Osteocyte (in vitro differentiated cells): Measurements from ENCODE around the gene CA11. TPM values are rescaled to one million over a fixed set of nuclear protein-coding genes. Genes with fewer than 3 reads are reported as not detected.
"Not testable (repeated sequence)": the region's sequence is repeated elsewhere in the genome, so short reads cannot be mapped to it uniquely, and the experiment has no call there.

Source experiments
- DNase-seq: peaks from one replicate; pipeline ENCODE4 v3.0.0; 2021; ENCODE audit warnings: mixed read lengths; ENCODE audit not compliant: unreplicated experiment; ENCODE audit errors: extremely low spot score
- H3K27ac Mint-ChIP-seq: one replicate; pipeline ENCODE4 v1.8.0; 2021; ENCODE audit warnings: mild to moderate bottlenecking, mixed read lengths; ENCODE audit not compliant: unreplicated experiment
- H3K27me3 Mint-ChIP-seq: one replicate; pipeline ENCODE4 v1.8.0; 2021; ENCODE audit warnings: mixed read lengths; ENCODE audit not compliant: unreplicated experiment
- H3K36me3 Mint-ChIP-seq: one replicate; pipeline ENCODE4 v1.8.0; 2021; ENCODE audit warnings: mixed read lengths; ENCODE audit not compliant: unreplicated experiment
- H3K4me1 Mint-ChIP-seq: one replicate; pipeline ENCODE4 v1.8.0; 2021; ENCODE audit warnings: mixed read lengths; ENCODE audit not compliant: unreplicated experiment
- H3K4me3 Mint-ChIP-seq: one replicate; pipeline ENCODE4 v1.8.0; 2021; ENCODE audit warnings: mild to moderate bottlenecking, moderate library complexity, mixed read lengths; ENCODE audit not compliant: unreplicated experiment
- H3K9me3 Mint-ChIP-seq: one replicate; pipeline ENCODE4 v1.8.0; 2021; ENCODE audit warnings: mixed read lengths; ENCODE audit not compliant: unreplicated experiment
- total RNA-seq: library from RNA; stranded (reverse); gene quantifications from 2 replicates; pipeline ENCODE4 v1.2.1, GENCODE V29; 2021
- TF ChIP-seq, protein P1 (sequence below): fragments of 200-600 bp; sonication (generic); IDR thresholded peaks from 2 replicates; pipeline ENCODE4 v1.5.0; 2021; ENCODE audit warnings: antibody characterized with exemption, mild to moderate bottlenecking, moderate library complexity

The CA11 gene
- total RNA-seq, 1 donor from 2014 or later, result 40.7 TPM

DNA sequence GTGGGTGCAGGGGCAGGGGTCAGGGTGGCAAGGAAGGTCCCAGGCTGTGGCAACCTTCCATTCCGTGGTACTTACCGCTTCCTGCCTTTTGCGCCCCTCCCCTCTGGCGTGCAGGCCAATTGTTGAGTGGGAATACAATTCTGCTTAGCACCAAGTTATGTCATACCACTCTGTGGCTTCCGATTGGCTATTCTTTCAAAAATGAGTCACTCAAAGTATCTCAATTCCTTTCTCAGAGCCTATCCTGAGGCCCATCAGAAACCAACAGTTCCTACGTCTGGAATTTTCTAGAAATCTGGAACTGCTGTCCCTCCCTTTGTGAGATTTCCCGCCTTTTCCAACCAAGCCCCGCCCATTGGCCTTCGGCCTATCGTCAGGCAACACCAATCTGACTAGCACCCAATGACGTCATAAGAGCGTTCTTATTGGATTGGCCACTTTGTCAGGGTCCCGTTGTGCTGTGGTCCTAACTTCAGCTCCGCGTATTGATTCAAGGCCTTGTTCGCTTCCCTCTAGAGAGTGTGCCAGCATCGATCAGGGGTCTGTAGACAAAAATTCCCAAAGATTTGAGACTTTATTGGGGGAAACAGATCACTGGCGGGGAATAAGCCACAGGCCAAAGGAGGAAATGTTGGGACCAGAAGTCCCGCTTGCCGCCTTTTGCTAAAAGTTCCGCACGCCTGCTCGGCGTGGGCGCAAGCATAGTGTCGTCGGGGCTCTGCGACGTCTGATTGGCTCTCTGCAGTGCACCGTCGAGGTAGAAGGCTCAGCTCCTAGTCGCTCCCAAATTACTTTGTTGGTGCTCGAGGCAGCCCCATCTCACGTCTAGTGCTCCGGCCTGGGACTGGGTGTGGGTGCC, 15.1 kb upstream of the CA11 start:
- Mint-ChIP-seq H3K27me3 (no peaks in the 10 kb centered on the region), H3K36me3 (no peaks in the 10 kb centered on the region), H3K4me1 (peaks cover 17% of the 10 kb centered on the region), H3K4me3 (no peak overlapping the region), H3K27ac (peak overlapping the region; percentile 52), H3K9me3 (no peaks in the 10 kb centered on the region)
- TF ChIP-seq, protein P1, sequence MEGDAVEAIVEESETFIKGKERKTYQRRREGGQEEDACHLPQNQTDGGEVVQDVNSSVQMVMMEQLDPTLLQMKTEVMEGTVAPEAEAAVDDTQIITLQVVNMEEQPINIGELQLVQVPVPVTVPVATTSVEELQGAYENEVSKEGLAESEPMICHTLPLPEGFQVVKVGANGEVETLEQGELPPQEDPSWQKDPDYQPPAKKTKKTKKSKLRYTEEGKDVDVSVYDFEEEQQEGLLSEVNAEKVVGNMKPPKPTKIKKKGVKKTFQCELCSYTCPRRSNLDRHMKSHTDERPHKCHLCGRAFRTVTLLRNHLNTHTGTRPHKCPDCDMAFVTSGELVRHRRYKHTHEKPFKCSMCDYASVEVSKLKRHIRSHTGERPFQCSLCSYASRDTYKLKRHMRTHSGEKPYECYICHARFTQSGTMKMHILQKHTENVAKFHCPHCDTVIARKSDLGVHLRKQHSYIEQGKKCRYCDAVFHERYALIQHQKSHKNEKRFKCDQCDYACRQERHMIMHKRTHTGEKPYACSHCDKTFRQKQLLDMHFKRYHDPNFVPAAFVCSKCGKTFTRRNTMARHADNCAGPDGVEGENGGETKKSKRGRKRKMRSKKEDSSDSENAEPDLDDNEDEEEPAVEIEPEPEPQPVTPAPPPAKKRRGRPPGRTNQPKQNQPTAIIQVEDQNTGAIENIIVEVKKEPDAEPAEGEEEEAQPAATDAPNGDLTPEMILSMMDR, result no peak
- DNase-seq, result no peak

DNA sequence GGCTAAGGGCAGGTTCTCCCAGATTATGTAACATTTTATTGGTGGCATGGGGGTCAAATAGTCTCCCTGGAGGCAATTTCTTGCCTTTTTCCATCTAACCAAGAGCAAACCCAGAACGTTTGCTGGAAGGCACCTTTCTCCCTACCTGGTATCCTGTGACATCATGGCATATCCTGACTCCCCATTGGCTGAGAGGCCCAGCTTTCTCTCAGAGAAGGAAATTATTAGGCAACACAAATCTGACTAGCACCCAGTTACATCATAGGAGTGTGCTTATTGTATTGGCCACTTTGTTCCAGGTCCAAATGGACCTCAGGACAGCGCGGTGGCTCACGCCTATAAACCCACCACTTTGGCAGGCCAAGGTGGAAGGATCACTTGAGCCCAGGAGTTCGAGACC, 13.8 kb upstream of the CA11 start:
- TF ChIP-seq, protein P1, result no peak
- Mint-ChIP-seq H3K36me3 (no peaks in the 10 kb centered on the region), H3K4me1 (peaks cover 19% of the 10 kb centered on the region), H3K27me3 (no peaks in the 10 kb centered on the region), H3K4me3 (no peak overlapping the region), H3K9me3 (no peaks in the 10 kb centered on the region), H3K27ac (no peak overlapping the region)
- no peak for DNase-seq

DNA sequence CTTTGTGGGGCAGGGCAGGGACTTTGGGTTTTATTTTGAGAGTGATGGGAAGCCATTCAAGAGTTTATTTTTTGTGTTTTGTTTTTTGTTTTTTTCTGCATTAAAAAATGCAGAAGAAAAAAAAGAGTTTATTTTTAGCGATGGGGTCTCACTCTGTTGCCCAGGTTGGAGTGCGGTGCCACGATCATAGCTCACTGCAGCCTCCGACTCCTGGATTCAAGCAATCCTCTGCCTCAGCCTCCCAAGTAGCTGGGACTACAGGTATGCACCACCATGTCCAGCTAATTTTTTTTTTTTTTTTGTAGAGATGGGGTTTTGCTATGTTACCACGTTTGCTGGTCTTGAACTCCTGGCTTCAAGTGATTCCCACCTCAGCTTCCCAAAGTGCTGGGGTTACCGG, 12.5 kb upstream of the CA11 start:
- Mint-ChIP-seq H3K4me1 (peaks cover 26% of the 10 kb centered on the region), H3K27ac (no peak overlapping the region), H3K27me3 (no peaks in the 10 kb centered on the region), H3K36me3 (no peaks in the 10 kb centered on the region), H3K9me3 (no peaks in the 10 kb centered on the region), H3K4me3 (no peak overlapping the region)
- no peak for DNase-seq
- TF ChIP-seq, protein P1, result no peak

DNA sequence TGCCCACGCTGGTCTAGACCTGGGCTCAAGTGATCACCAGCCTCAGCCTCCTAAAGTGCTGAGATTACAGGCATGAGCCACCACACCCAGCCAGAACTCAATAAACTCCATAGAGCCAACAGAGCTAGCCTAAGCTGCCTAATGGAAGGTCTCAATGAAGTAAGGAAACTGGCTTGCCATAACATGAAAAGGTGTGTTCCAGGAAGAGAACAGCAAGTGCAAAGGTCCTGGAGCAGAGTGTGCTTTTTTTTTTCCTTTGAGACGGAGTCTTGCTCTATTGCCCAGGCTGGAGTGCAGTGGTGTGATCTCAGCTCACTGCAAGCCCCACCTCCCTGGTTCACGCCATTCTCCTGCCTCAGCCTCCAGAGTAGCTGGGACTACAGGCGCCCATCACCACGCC, 11.8 kb upstream of the CA11 start:
- H3K36me3 Mint-ChIP-seq, H3K27ac Mint-ChIP-seq, H3K27me3 Mint-ChIP-seq, H3K9me3 Mint-ChIP-seq, DNase-seq, H3K4me3 Mint-ChIP-seq: not testable (repeated sequence)
- peaks cover 26% of the 10 kb centered on the region for H3K4me1 Mint-ChIP-seq

DNA sequence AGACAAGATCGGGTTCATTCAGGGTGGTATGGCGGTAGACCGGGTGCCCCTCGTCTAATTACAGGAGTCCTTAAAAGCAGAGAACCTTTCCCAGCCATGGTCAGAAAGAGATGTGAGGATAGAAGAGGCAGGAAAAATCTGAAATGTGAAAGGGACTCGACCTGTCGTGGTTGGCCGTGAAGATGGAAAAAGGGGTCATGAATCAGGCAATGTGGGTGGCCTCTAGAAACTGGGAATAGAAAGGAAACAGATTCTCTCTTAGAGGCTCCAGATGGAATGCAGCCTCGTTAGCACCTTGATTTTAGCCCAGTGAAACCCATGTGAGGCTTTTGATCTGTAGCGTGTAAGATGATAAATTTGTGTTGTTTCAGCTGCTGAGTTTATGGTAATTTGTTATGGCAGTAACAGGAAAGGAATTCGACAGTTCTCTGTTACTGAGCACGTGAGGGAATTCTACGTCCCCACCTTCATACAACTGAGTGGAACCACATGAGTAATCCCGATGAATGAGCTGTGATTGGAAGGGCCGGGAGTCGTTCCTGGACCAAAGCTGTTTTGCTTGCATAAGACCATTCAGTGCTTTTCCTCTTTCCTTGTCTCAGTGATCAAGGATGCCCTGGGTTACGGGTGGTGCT, 11.0 kb upstream of the CA11 start:
- Mint-ChIP-seq H3K27me3 (no peaks in the 10 kb centered on the region), H3K36me3 (no peaks in the 10 kb centered on the region), H3K9me3 (no peaks in the 10 kb centered on the region), H3K4me3 (no peak overlapping the region), H3K4me1 (peaks cover 26% of the 10 kb centered on the region), H3K27ac (peak overlapping the region; percentile 62)
- no peak for DNase-seq
- TF ChIP-seq, protein P1, result no peak
